PC-3 (cell line): ENCODE data around the gene CCDC63. TPM values are rescaled to one million over a fixed set of nuclear protein-coding genes. Genes with fewer than 3 reads are reported as not detected.

Experiments used
- ATAC-seq: fragments of 200-7000 bp; cut with Tn5 transposase; 2 replicates; pipeline ENCODE4 v1.9.1; 2020; ENCODE audit warnings: mild to moderate bottlenecking, moderate library complexity
- BruUV-seq: library from RNA; stranded (reverse); fragments of 400-500 nt; replicated peaks from 2 replicates; lab custom pipeline; 2021; lab: Mats Ljungman, UMichigan
- CTCF ChIA-PET: fragments of 300-600 bp; sonication (Branson Sonifier 250); formaldehyde crosslinking; loops from one replicate; lab custom pipeline; 2022; ENCODE audit warnings: antibody characterized with exemption; lab: Charles Lee
- POLR2A ChIA-PET: fragments of 300-600 bp; sonication (Branson Sonifier 250); formaldehyde crosslinking; loops from one replicate; lab custom pipeline; 2022; ENCODE audit warnings: antibody characterized with exemption; ENCODE audit not compliant: unreplicated experiment; lab: Charles Lee
- DNase-seq: peaks from one replicate; pipeline ENCODE4 v3.0.0-alpha.2; 2015
- H2AFZ ChIP-seq: fragments of 300-600 bp; sonication (generic); 2 replicates; pipeline ENCODE4 v1.6.0; 2016; ENCODE audit warnings: antibody characterized with exemption, low read length
- H3F3A ChIP-seq: fragments of 300-600 bp; sonication (generic); one replicate; pipeline ENCODE4 v1.6.0; 2017; ENCODE audit warnings: antibody characterized with exemption, low read length, control low read depth, mild to moderate bottlenecking; ENCODE audit not compliant: unreplicated experiment
- H3K27ac ChIP-seq: fragments of 300-600 bp; sonication (generic); 2 replicates; pipeline ENCODE4 v1.5.1; 2016; ENCODE audit warnings: mild to moderate bottlenecking, low read length
- H3K27me3 ChIP-seq: fragments of 300-600 bp; sonication (generic); 2 replicates; pipeline ENCODE4 v1.6.1; 2016; ENCODE audit warnings: low read length, mixed read lengths
- H3K36me3 ChIP-seq: fragments of 300-600 bp; sonication (generic); 2 replicates; pipeline ENCODE4 v1.6.1; 2016; ENCODE audit warnings: low read depth, mixed run types, low read length, mixed read lengths
- H3K4me1 ChIP-seq: fragments of 300-600 bp; sonication (generic); 2 replicates; pipeline ENCODE4 v1.5.1; 2016; ENCODE audit warnings: low read length; ENCODE audit not compliant: insufficient read depth
- H3K4me2 ChIP-seq: fragments of 300-600 bp; sonication (generic); 2 replicates; pipeline ENCODE4 v1.6.0; 2016; ENCODE audit warnings: low read length
- H3K4me3 ChIP-seq: fragments of 300-600 bp; sonication (generic); 2 replicates; pipeline ENCODE4 v1.5.1; 2016; ENCODE audit warnings: mild to moderate bottlenecking, low read length, mixed read lengths
- H3K79me2 ChIP-seq: fragments of 300-600 bp; sonication (generic); 2 replicates; pipeline ENCODE4 v1.6.1; 2017; ENCODE audit warnings: low read length, mixed read lengths
- H3K9ac ChIP-seq: fragments of 300-600 bp; sonication (generic); 2 replicates; pipeline ENCODE4 v1.6.0; 2016; ENCODE audit warnings: mild to moderate bottlenecking, low read length
- H3K9me2 ChIP-seq: fragments of 300-600 bp; sonication (generic); replicated peaks from 2 replicates; pipeline ENCODE4 v1.6.1; 2016; ENCODE audit warnings: mixed run types, low read length, mixed read lengths
- H3K9me3 ChIP-seq: fragments of 300-600 bp; sonication (generic); 2 replicates; pipeline ENCODE4 v1.6.1; 2016; ENCODE audit warnings: low read length, mixed read lengths
- H4K20me1 ChIP-seq: fragments of 300-600 bp; sonication (generic); 2 replicates; pipeline ENCODE4 v1.6.1; 2016; ENCODE audit warnings: low read length, mixed read lengths
- CTCF ChIP-seq: fragments of 300-600 bp; sonication (generic); conservative IDR thresholded peaks from 2 replicates; pipeline ENCODE4 v1.5.1; 2017; ENCODE audit warnings: antibody characterized with exemption, low read depth, mild to moderate bottlenecking, low read length
- EZH2 ChIP-seq: fragments of 300-600 bp; sonication (generic); IDR thresholded peaks from one replicate; pipeline ENCODE4 v1.6.1; 2017; ENCODE audit warnings: antibody characterized with exemption, mild to moderate bottlenecking, low read length; ENCODE audit not compliant: unreplicated experiment
- EZH2phosphoT487 ChIP-seq: fragments of 300-600 bp; sonication (generic); IDR thresholded peaks from 2 replicates; pipeline ENCODE4 v1.6.1; 2018; ENCODE audit warnings: mild to moderate bottlenecking, antibody characterized with exemption, low read length, borderline replicate concordance
- intact Hi-C: fragments of 100-400 bp; cut with micrococcal nuclease; formaldehyde crosslinking; loops from 2 replicates; pipeline ENCODE4 v1.9.0; 2023
- total RNA-seq: library from RNA; depleted of rRNA; stranded (reverse); fragments of >200 nt; gene quantifications from 2 replicates; pipeline ENCODE4 v1.2.3, GENCODE V29; 2014

CCDC63 gene
- total RNA-seq, 1 experiment from 2014 or later: not detected

- no peak overlapping the region for H3K4me2 ChIP-seq
- BruUV-seq: no TSS peak
- H3K9me3 ChIP-seq: no peaks in the 10 kb centered on the region
- DNase-seq: peak; percentile 40
- no peak overlapping the region for H3K4me3 ChIP-seq
- no peaks in the 10 kb centered on the region for H3K36me3 ChIP-seq
- no peaks in the 10 kb centered on the region for H4K20me1 ChIP-seq
- no peaks in the 10 kb centered on the region for H3K27me3 ChIP-seq
- H3K4me1 ChIP-seq: peaks cover 11% of the 10 kb centered on the region
- no peaks in the 10 kb centered on the region for H3K79me2 ChIP-seq
- CTCF ChIA-PET: no interaction called here
- POLR2A ChIA-PET: no interaction called here
- ATAC-seq: no peak
- intact Hi-C loops: no loop called here
- no peaks in the 10 kb centered on the region for H3K9me2 ChIP-seq
- no peak overlapping the region for H3K9ac ChIP-seq
- TF ChIP-seq EZH2: no peak
- peak; percentile 70 for TF ChIP-seq CTCF
- no peak for TF ChIP-seq EZH2phosphoT487
- no peak overlapping the region for H3K27ac ChIP-seq
- H3F3A ChIP-seq: no peaks in the 10 kb centered on the region
- no peak overlapping the region for H2AFZ ChIP-seq
Observed at GRCh38 chr12:110932046-110932445, 85.3 kb downstream of the CCDC63 start.

DNA sequence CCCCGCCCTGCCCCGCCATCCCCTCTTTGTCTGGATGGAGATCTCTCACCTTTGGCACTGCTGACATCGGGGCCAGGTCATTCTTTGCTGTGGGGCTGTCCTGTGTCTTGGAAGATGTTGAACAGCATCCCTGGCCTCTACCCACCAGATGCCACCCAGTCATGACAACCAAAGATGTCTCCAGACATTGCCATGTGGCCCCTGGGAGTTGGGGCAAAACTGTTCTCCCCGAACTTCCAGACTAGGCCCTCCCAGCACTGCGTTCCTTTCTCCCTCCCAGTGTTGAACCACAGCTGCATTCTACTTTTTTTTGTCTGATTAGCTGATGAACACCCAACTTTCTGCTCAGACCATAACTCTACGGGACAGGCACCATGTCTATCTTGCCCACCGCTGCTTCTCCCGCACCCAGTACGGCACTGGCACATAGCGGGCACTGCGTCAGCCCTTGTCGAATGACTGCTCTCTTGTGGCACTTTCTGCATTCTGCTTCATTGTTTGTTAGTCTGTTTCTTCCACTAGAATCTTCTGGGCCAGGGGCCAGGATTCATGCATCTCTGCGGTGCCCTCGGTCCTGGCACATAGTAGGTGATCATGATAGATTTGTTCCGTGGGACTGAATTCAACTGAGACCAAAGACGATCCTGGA, 86.7 kb downstream of the CCDC63 start:
- no peak overlapping the region for H3K4me3 ChIP-seq
- H3K4me2 ChIP-seq: no peak overlapping the region
- no peaks in the 10 kb centered on the region for H4K20me1 ChIP-seq
- intact Hi-C loops: no loop called here
- no peaks in the 10 kb centered on the region for H3K27me3 ChIP-seq
- H3K9me3 ChIP-seq: no peaks in the 10 kb centered on the region
- no peak for ATAC-seq
- H3F3A ChIP-seq: no peaks in the 10 kb centered on the region
- H3K4me1 ChIP-seq: peaks cover 15% of the 10 kb centered on the region
- DNase-seq: no peak
- H3K79me2 ChIP-seq: no peaks in the 10 kb centered on the region
- no peaks in the 10 kb centered on the region for H3K36me3 ChIP-seq
- no peak overlapping the region for H2AFZ ChIP-seq
- H3K9me2 ChIP-seq: no peaks in the 10 kb centered on the region
- CTCF ChIA-PET: no interaction called here
- no peak overlapping the region for H3K27ac ChIP-seq
- TF ChIP-seq EZH2phosphoT487 (no peak), CTCF (no peak), EZH2 (no peak)
- BruUV-seq: no TSS peak
- no peak overlapping the region for H3K9ac ChIP-seq
- POLR2A ChIA-PET: no interaction called here

GRCh38 chr12:110934093-110934852, 87.5 kb downstream of the CCDC63 start:
- ChIA-PET POLR2A (interaction anchor here (0.6 kb wide), 1 partner anchor 665 kb away, joined by 12 read pairs; the partner anchor contains the start of gene ATXN2), CTCF (no interaction called here)
- H3K4me3 ChIP-seq: no peak overlapping the region
- H3K4me2 ChIP-seq: peak overlapping the region; percentile 5
- no peaks in the 10 kb centered on the region for H3K36me3 ChIP-seq
- TF ChIP-seq EZH2phosphoT487 (no peak), EZH2 (no peak), CTCF (no peak)
- peak overlapping the region; percentile 35; the same call in 1 of the 2 replicates for H2AFZ ChIP-seq
- no peaks in the 10 kb centered on the region for H3F3A ChIP-seq
- no peaks in the 10 kb centered on the region for H3K9me2 ChIP-seq
- ATAC-seq (peak; percentile 98), DNase-seq (peak; percentile 90)
- intact Hi-C loops: loop anchor here (1.0 kb wide), 1 partner anchor 40 kb away; no protein-coding TSS in a partner anchor
- no peaks in the 10 kb centered on the region for H3K27me3 ChIP-seq
- peak overlapping the region; percentile 6; the same call in 1 of the 2 replicates for H3K27ac ChIP-seq
- H3K79me2 ChIP-seq: no peaks in the 10 kb centered on the region
- no peaks in the 10 kb centered on the region for H3K9me3 ChIP-seq
- H3K9ac ChIP-seq: no peak overlapping the region
- BruUV-seq: no TSS peak
- no peaks in the 10 kb centered on the region for H4K20me1 ChIP-seq
- H3K4me1 ChIP-seq: peaks cover 15% of the 10 kb centered on the region
